HCT116 (cell line): ENCODE data around the gene STIMATE. TPM values are rescaled to one million over a fixed set of nuclear protein-coding genes. Genes with fewer than 3 reads are reported as not detected.

ENCODE experiments used
- ATAC-seq: fragments of 200-7000 bp; cut with Tn5 transposase; 2 replicates; pipeline ENCODE4 v1.9.1; 2020; ENCODE audit warnings: mild to moderate bottlenecking, moderate library complexity
- BruUV-seq: library from RNA; stranded (reverse); fragments of 400-500 nt; replicated peaks from 2 replicates; lab custom pipeline; 2021; lab: Mats Ljungman, UMichigan
- CTCF ChIA-PET: fragments of 300-600 bp; sonication (Branson Sonifier 250); formaldehyde crosslinking; loops from one replicate; lab custom pipeline; 2021; ENCODE audit warnings: antibody characterized with exemption; lab: Charles Lee
- POLR2A ChIA-PET: fragments of 300-600, 350-600 bp; sonication (Branson Sonifier 250); formaldehyde crosslinking; loops from one replicate; lab custom pipeline; 2021; ENCODE audit warnings: antibody characterized with exemption; lab: Charles Lee
- RAD21 ChIA-PET, 2 experiments: fragments of 300-600 bp; sonication (Branson Sonifier 250); formaldehyde crosslinking; loops; one replicate each; lab custom pipeline; 2023; ENCODE audit warnings: low total read pairs in 2 of 2; ENCODE audit not compliant: uncharacterized antibody in 2 of 2, unreplicated experiment in 2 of 2, low non-redundant PET in 1 of 2; lab: Charles Lee
- DNase-seq: peaks from one replicate; pipeline ENCODE4 v3.0.0-alpha.2; 2010; ENCODE audit warnings: low read depth, low spot score
- H2AFZ ChIP-seq: fragments of 200-600 bp; shearing (Covaris generic), sonication (generic); 2 replicates; pipeline ENCODE4 v1.6.1; 2017; ENCODE audit warnings: low read depth, mixed run types, mixed read lengths, antibody characterized with exemption, low read length; ENCODE audit not compliant: poor library complexity, severe bottlenecking
- H3K27ac ChIP-seq: 2 replicates; pipeline ENCODE4 v1.5.1; 2012; ENCODE audit warnings: low read depth, low read length
- H3K27me3 ChIP-seq: fragments of 200-600 bp; sonication (generic); 2 replicates; pipeline ENCODE4 v1.6.1; 2016; ENCODE audit warnings: mixed run types, low read length, mixed read lengths; ENCODE audit not compliant: insufficient read depth
- H3K36me3 ChIP-seq, 2 experiments: fragments of 200-500 bp in 1 of 2; fragments of 200-600 bp in 1 of 2; sonication (Bioruptor generic) in 1 of 2; sonication (generic) in 1 of 2; 2 replicates each; pipeline versions ENCODE4 v1.5.1 to v1.6.1; 2014 to 2016; ENCODE audit warnings: low read length in 2 of 2, inconsistent platforms in 1 of 2, mixed read lengths in 1 of 2, mixed run types in 1 of 2; ENCODE audit not compliant: insufficient read depth in 2 of 2, control insufficient read depth in 1 of 2
- H3K4me1 ChIP-seq, 2 experiments: fragments of 200-600 bp in 1 of 2; sonication (generic) in 1 of 2; 2 replicates each; pipeline versions ENCODE4 v1.5.1 to v1.6.1; 2012 to 2017; ENCODE audit warnings: low read length in 2 of 2, inconsistent platforms in 1 of 2, mild to moderate bottlenecking in 1 of 2, mixed read lengths in 1 of 2, mixed run types in 1 of 2, moderate library complexity in 1 of 2; ENCODE audit not compliant: insufficient read depth in 2 of 2, control insufficient read depth in 1 of 2
- H3K4me2 ChIP-seq: fragments of 200-600 bp; sonication (generic); 2 replicates; pipeline ENCODE4 v1.6.1; 2017; ENCODE audit warnings: mixed run types, low read length, mixed read lengths
- H3K4me3 ChIP-seq, 2 experiments: fragments of 200-600 bp in 1 of 2; sonication (generic) in 1 of 2; replicated peaks in 1 of 2; 2 replicates each; pipeline ENCODE4 v1.5.1; 2011 to 2016; ENCODE audit warnings: low read length in 2 of 2, control low read depth in 1 of 2, low read depth in 1 of 2, mild to moderate bottlenecking in 1 of 2, mixed read lengths in 1 of 2, mixed run types in 1 of 2
- H3K79me2 ChIP-seq: fragments of 200-600 bp; sonication (generic); 2 replicates; pipeline ENCODE4 v1.6.1; 2017; ENCODE audit warnings: mild to moderate bottlenecking, mixed run types, low read length, moderate library complexity, mixed read lengths; ENCODE audit not compliant: insufficient read depth
- H3K9ac ChIP-seq: fragments of 200-600 bp; sonication (generic); 2 replicates; pipeline ENCODE4 v1.6.1; 2016; ENCODE audit warnings: low read length, mixed read lengths
- H3K9me2 ChIP-seq: fragments of 200-600 bp; sonication (generic), shearing (Covaris generic); 2 replicates; pipeline ENCODE4 v1.6.1; 2017; ENCODE audit warnings: mixed run types, mild to moderate bottlenecking, moderate library complexity; ENCODE audit not compliant: insufficient read depth
- H3K9me3 ChIP-seq, 2 experiments: fragments of 200-500 bp in 1 of 2; fragments of 200-600 bp in 1 of 2; sonication (Bioruptor generic) in 1 of 2; sonication (generic) in 1 of 2; 2 replicates each; pipeline ENCODE4 v1.6.1; 2014 to 2017; ENCODE audit warnings: low read length in 2 of 2, mixed read lengths in 2 of 2, inconsistent platforms in 1 of 2, low read depth in 1 of 2, mild to moderate bottlenecking in 1 of 2, mixed run types in 1 of 2, moderate library complexity in 1 of 2; ENCODE audit not compliant: control insufficient read depth in 1 of 2, insufficient read depth in 1 of 2
- H4K20me1 ChIP-seq: fragments of 200-600 bp; sonication (generic), shearing (Covaris generic); 2 replicates; pipeline ENCODE4 v1.6.1; 2017; ENCODE audit warnings: mixed run types, mild to moderate bottlenecking, moderate library complexity; ENCODE audit not compliant: insufficient read depth
- CBX3 ChIP-seq: IDR thresholded peaks from 2 replicates; pipeline ENCODE4 v1.6.1; 2012; ENCODE audit warnings: low read depth
- CEBPB ChIP-seq: IDR thresholded peaks from 2 replicates; pipeline ENCODE4 v1.6.1; 2012; ENCODE audit warnings: low read depth
- EGR1 ChIP-seq: IDR thresholded peaks from 2 replicates; pipeline ENCODE4 v1.6.1; 2012; ENCODE audit warnings: low read depth
- EZH2 ChIP-seq: fragments of 200-600 bp; sonication (generic); IDR thresholded peaks from 2 replicates; pipeline ENCODE4 v1.6.1; 2017; ENCODE audit warnings: antibody characterized with exemption, mixed run types
- EZH2phosphoT487 ChIP-seq: fragments of 200-600 bp; IDR thresholded peaks from 2 replicates; pipeline ENCODE4 v1.6.1; 2018; ENCODE audit warnings: antibody characterized with exemption, borderline replicate concordance
- FOSL1 ChIP-seq: IDR thresholded peaks from 2 replicates; pipeline ENCODE4 v1.6.1; 2012; ENCODE audit warnings: low read depth
- POLR2A ChIP-seq: IDR thresholded peaks from 2 replicates; pipeline ENCODE4 v1.7.0; 2011; ENCODE audit warnings: borderline replicate concordance; ENCODE audit not compliant: insufficient read depth, insufficient read length; ENCODE audit errors: extremely low read depth
- POLR2AphosphoS5 ChIP-seq: IDR thresholded peaks from 2 replicates; pipeline ENCODE4 v1.6.1; 2011; ENCODE audit warnings: mild to moderate bottlenecking, low read depth, low read length, moderate library complexity
- SP1 ChIP-seq: IDR thresholded peaks from 2 replicates; pipeline ENCODE4 v1.6.1; 2012; ENCODE audit warnings: low read depth
- TCF7L2 ChIP-seq: IDR thresholded peaks from 2 replicates; pipeline ENCODE4 v1.7.0; 2011; ENCODE audit warnings: borderline replicate concordance, inconsistent platforms; ENCODE audit not compliant: insufficient read depth, insufficient read length; ENCODE audit errors: extremely low read depth
- ZFX ChIP-seq: fragments of 450-650 bp; IDR thresholded peaks from 2 replicates; pipeline ENCODE4 v1.6.1; 2017
- ZNF274 ChIP-seq: fragments of 200-500 bp; sonication (Bioruptor generic); IDR thresholded peaks from 2 replicates; pipeline ENCODE4 v1.6.1; 2014; ENCODE audit warnings: mild to moderate bottlenecking, low read depth, low read length, inconsistent platforms
- intact Hi-C: fragments of 100-400 bp; cut with micrococcal nuclease; formaldehyde crosslinking; loops from 2 replicates; pipeline ENCODE4 v1.10.0; 2022
- total RNA-seq: library from RNA; stranded (reverse); gene quantifications from one replicate; pipeline ENCODE4 v1.2.1, GENCODE V29; 2021; ENCODE audit not compliant: unreplicated experiment
- TF ChIP-seq, protein P1 (sequence below): IDR thresholded peaks from 2 replicates; pipeline ENCODE4 v1.6.1; 2012
- TF ChIP-seq, protein P2 (sequence below): IDR thresholded peaks from 2 replicates; pipeline ENCODE4 v1.6.1; 2012
- TF ChIP-seq, protein P3 (sequence below): IDR thresholded peaks from 2 replicates; pipeline ENCODE4 v1.6.1; 2012; ENCODE audit warnings: low read depth

STIMATE gene
- total RNA-seq, 1 experiment from 2014 or later, result 20.2 TPM

DNA sequence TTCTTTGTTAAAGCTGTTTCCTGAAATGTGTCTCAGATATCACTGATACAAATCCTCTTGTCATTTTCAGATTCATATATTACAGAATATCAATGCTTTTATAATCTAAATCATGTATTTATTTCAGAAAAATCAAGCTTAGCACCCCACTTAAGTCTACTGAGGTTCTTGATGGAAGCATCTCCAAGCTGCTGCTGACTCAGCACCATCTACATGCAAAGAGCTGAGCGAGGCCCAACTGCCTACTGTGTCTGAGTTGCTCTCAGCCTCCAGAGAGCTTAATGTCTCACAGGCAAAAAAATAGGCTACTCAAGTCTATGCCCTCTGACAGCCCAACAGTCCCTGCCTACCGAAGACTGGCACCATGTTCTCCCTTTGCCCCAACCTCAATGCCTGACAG lies 29.2 kb upstream of the STIMATE start:
- no peaks in the 10 kb centered on the region for H3K9me3 ChIP-seq
- H3K27ac ChIP-seq, result no peak overlapping the region
- peaks cover 0 to under 1% of the 10 kb centered on the region in 2 experiments; a peak in 1 of 4 replicates for H3K36me3 ChIP-seq
- no peak overlapping the region for H3K4me2 ChIP-seq
- no peaks in the 10 kb centered on the region for H3K27me3 ChIP-seq
- H3K9me2 ChIP-seq, result no peaks in the 10 kb centered on the region
- H3K79me2 ChIP-seq, result no peaks in the 10 kb centered on the region
- CTCF ChIA-PET, result interaction anchor here (1.0 kb wide), 1 partner anchor 9 kb away, joined by 3 read pairs; no protein-coding TSS in a partner anchor
- no TSS peak for BruUV-seq
- no peaks in the 10 kb centered on the region for H4K20me1 ChIP-seq
- no peak for TF ChIP-seq EGR1
- no peak for TF ChIP-seq POLR2A
- TF ChIP-seq ZFX, result no peak
- TF ChIP-seq, protein P1, sequence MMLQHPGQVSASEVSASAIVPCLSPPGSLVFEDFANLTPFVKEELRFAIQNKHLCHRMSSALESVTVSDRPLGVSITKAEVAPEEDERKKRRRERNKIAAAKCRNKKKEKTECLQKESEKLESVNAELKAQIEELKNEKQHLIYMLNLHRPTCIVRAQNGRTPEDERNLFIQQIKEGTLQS, result no peak
- no peak for TF ChIP-seq CEBPB
- TF ChIP-seq EZH2phosphoT487, result no peak
- TF ChIP-seq, protein P2, sequence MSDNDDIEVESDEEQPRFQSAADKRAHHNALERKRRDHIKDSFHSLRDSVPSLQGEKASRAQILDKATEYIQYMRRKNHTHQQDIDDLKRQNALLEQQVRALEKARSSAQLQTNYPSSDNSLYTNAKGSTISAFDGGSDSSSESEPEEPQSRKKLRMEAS, result no peak
- TF ChIP-seq POLR2AphosphoS5, result no peak
- TF ChIP-seq SP1, result no peak
- TF ChIP-seq, protein P3, sequence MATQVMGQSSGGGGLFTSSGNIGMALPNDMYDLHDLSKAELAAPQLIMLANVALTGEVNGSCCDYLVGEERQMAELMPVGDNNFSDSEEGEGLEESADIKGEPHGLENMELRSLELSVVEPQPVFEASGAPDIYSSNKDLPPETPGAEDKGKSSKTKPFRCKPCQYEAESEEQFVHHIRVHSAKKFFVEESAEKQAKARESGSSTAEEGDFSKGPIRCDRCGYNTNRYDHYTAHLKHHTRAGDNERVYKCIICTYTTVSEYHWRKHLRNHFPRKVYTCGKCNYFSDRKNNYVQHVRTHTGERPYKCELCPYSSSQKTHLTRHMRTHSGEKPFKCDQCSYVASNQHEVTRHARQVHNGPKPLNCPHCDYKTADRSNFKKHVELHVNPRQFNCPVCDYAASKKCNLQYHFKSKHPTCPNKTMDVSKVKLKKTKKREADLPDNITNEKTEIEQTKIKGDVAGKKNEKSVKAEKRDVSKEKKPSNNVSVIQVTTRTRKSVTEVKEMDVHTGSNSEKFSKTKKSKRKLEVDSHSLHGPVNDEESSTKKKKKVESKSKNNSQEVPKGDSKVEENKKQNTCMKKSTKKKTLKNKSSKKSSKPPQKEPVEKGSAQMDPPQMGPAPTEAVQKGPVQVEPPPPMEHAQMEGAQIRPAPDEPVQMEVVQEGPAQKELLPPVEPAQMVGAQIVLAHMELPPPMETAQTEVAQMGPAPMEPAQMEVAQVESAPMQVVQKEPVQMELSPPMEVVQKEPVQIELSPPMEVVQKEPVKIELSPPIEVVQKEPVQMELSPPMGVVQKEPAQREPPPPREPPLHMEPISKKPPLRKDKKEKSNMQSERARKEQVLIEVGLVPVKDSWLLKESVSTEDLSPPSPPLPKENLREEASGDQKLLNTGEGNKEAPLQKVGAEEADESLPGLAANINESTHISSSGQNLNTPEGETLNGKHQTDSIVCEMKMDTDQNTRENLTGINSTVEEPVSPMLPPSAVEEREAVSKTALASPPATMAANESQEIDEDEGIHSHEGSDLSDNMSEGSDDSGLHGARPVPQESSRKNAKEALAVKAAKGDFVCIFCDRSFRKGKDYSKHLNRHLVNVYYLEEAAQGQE, result no peak
- TF ChIP-seq TCF7L2, result no peak
- no peak for TF ChIP-seq EZH2
- no peak for TF ChIP-seq CBX3
- no peak for TF ChIP-seq FOSL1
- no peak for TF ChIP-seq ZNF274
- H2AFZ ChIP-seq, result no peak overlapping the region
- no peak overlapping the region for H3K4me3 ChIP-seq
- no peak for DNase-seq
- POLR2A ChIA-PET, result interaction anchor here (0.6 kb wide), 1 partner anchor 23 kb away, joined by 3 read pairs; no protein-coding TSS in a partner anchor
- RAD21 ChIA-PET, result no interaction called here
- H3K9ac ChIP-seq, result no peak overlapping the region
- H3K4me1 ChIP-seq, result no peaks in the 10 kb centered on the region
- ATAC-seq, result no peak
- intact Hi-C loops, result no loop called here
